Measurements from ENCODE around the gene TCF4. TPM values are rescaled to one million over a fixed set of nuclear protein-coding genes. Genes with fewer than 3 reads are reported as not detected.
A peak's percentile ranks its signal among the peaks of the same experiment; 100 is the strongest.

The TCF4 gene
- total and polyA plus RNA-seq, 7 donors, result 3.5 to 149 (median 106) TPM

DNA sequence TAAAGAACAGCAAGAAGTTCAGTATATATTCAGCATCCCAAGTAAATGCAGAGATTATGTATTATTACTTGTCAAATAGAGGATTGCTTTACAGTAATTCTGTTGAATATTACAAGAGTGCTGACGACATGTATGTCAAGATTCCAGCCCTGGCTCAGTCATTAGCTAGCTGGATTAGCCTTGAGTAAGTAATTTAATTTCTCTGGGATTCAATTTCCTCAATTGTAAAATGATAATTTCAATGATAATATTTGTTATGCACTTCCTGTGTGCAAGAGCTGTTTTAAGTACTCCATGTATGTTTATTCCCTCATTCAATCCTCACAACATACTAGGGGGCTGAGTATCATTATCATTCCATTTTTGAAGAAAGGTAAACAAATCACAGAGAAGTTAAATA is 44.0 kb downstream of the TCF4 start:
- WGBS, 2 donors, result 33 to 65% methylated on average over 1 of the region's 1 CpG
- H3K4me1 ChIP-seq, result peaks cover 0 to 24% (median 18%) of the 10 kb centered on the region in 4 donors
- intact Hi-C loops (cut with DNase I), result no loop called here

DNA sequence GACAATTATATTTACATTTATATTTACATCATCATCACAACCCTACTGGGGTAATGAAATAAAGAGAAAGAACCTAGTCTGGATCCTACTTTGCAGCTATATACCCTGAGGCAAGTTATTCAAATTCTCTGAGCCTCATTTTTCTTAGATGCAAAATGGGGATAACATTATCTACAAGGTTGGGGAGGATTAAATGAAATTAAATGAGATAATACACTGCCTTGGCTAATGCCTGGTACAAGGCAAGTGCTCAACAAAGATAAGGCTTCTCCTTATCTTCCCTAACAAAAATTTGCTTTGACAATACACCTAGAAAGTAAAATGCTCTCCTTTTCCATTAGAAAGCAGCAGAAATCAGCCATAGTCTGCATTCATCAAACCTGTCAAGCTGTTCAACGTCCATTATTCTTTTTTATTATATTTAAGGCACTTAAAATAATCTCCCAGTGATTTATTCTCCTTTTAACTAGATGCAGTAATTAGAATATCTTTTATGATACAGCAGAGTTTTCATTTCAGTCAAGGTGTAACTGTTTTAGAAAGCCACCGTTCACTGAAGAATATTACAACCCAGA is 44.8 kb downstream of the TCF4 start:
- Histone ChIP-seq H3K27me3 (no peaks in the 10 kb centered on the region), H3K9me3 (no peaks in the 10 kb centered on the region), H3K27ac (no peak overlapping the region), H3K4me1 (peaks cover 0 to 18% (median 15%) of the 10 kb centered on the region in 4 donors), H3K36me3 (no peaks in the 10 kb centered on the region), H3K4me3 (no peak overlapping the region)
- DNase-seq, result no peak
- WGBS, 2 donors, result 37 to 71% methylated on average over 2 of the region's 2 CpGs
- TF ChIP-seq EP300 (IDR thresholded peaks at IDR 0.05) (no peak), POLR2AphosphoS5 (IDR thresholded peaks at IDR 0.05) (no peak)
- intact Hi-C loops (cut with DNase I), result no loop called here

More for the DNA sequence above, 44.0 kb downstream of the TCF4 start:
- TF ChIP-seq, protein P1, sequence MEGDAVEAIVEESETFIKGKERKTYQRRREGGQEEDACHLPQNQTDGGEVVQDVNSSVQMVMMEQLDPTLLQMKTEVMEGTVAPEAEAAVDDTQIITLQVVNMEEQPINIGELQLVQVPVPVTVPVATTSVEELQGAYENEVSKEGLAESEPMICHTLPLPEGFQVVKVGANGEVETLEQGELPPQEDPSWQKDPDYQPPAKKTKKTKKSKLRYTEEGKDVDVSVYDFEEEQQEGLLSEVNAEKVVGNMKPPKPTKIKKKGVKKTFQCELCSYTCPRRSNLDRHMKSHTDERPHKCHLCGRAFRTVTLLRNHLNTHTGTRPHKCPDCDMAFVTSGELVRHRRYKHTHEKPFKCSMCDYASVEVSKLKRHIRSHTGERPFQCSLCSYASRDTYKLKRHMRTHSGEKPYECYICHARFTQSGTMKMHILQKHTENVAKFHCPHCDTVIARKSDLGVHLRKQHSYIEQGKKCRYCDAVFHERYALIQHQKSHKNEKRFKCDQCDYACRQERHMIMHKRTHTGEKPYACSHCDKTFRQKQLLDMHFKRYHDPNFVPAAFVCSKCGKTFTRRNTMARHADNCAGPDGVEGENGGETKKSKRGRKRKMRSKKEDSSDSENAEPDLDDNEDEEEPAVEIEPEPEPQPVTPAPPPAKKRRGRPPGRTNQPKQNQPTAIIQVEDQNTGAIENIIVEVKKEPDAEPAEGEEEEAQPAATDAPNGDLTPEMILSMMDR (IDR thresholded peaks at IDR 0.05), result no peak
- no peak for TF ChIP-seq POLR2A (IDR thresholded peaks at IDR 0.05)
- no peak for TF ChIP-seq POLR2AphosphoS5 (IDR thresholded peaks at IDR 0.05)
- TF ChIP-seq EP300 (IDR thresholded peaks at IDR 0.05), result no peak
- Histone ChIP-seq H3K36me3 (no peaks in the 10 kb centered on the region), H3K9me3 (no peaks in the 10 kb centered on the region), H3K27me3 (no peaks in the 10 kb centered on the region), H3K27ac (no peak overlapping the region), H3K4me3 (no peak overlapping the region)
- DNase-seq, result no peak

- H3K27ac ChIP-seq, result no peak overlapping the region
- DNase-seq, result no peak
- no peaks in the 10 kb centered on the region for H3K9me3 ChIP-seq
- WGBS, 2 donors, result 75 to 82% methylated on average over 2 of the region's 2 CpGs
- intact Hi-C loops (cut with DNase I), result no loop called here
- H3K36me3 ChIP-seq, result no peaks in the 10 kb centered on the region
- no peaks in the 10 kb centered on the region for H3K27me3 ChIP-seq
- H3K4me3 ChIP-seq, result no peak overlapping the region
- no peak for TF ChIP-seq POLR2A (IDR thresholded peaks at IDR 0.05)
- TF ChIP-seq POLR2AphosphoS5 (IDR thresholded peaks at IDR 0.05), result no peak
- TF ChIP-seq, protein P1 (IDR thresholded peaks at IDR 0.05), result no peak
- TF ChIP-seq EP300 (IDR thresholded peaks at IDR 0.05), result no peak
- peaks cover 0 to 6% (median under 1%) of the 10 kb centered on the region in 4 donors for H3K4me1 ChIP-seq
These were observed 46.4 kb downstream of the TCF4 start for GRCh38 chr18:55541571-55541970.

DNA sequence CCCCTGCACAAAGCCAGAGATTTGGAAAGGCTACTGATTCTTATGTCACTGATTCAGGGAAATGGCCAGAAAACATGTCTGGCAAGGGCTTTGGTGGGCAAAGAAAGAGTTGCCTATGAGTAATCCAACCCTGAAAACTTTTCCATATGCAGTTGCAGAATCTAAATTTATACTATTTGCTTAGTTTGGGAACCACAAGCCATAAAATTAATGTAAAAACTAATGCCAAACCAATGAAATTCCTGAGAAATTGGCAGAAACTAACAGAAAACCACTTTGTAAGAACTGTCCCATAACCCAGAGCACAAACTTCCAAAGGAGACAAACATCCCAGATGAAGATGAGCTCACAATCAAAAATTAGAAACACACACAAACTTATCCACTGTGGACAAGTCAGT is 48.8 kb downstream of the TCF4 start:
- intact Hi-C loops (cut with DNase I), result no loop called here
- Histone ChIP-seq H3K4me1 (peaks cover 0 to 20% (median 11%) of the 10 kb centered on the region in 4 donors), H3K4me3 (no peak overlapping the region), H3K27ac (no peak overlapping the region), H3K27me3 (no peaks in the 10 kb centered on the region), H3K9me3 (no peaks in the 10 kb centered on the region), H3K36me3 (no peaks in the 10 kb centered on the region)
- no peak for DNase-seq
- no peak for TF ChIP-seq POLR2AphosphoS5 (IDR thresholded peaks at IDR 0.05)
- no peak for TF ChIP-seq POLR2A (IDR thresholded peaks at IDR 0.05)
- no peak for TF ChIP-seq EP300 (IDR thresholded peaks at IDR 0.05)
- TF ChIP-seq, protein P1 (IDR thresholded peaks at IDR 0.05), result no peak

DNA sequence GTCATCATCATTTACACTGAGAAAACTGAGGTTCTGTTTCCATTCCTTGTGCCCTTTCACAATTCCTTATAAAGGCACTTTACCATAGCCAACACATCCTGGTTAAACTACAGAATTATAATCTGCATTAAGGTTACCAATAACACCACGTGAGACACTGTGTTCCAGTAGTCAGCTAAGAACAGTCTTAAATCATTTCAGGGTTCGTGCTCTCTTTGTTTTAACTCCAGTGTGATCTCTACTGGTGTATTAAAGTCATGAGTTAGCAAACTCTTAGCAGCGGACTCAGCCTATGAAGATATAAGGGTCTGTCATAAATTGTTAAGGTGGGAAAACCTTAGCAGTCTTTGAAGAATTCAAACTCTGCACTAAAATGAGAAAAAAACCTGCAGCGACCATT is 53.0 kb downstream of the TCF4 start:
- Histone ChIP-seq H3K27me3 (no peaks in the 10 kb centered on the region), H3K36me3 (no peaks in the 10 kb centered on the region), H3K4me1 (peaks cover 0 to 30% (median 14%) of the 10 kb centered on the region in 4 donors), H3K4me3 (peak overlapping the region in 1 of 4 donors; percentile 6), H3K27ac (peak overlapping the region in 1 of 4 donors; percentile 29), H3K9me3 (no peaks in the 10 kb centered on the region)
- TF ChIP-seq EP300 (IDR thresholded peaks at IDR 0.05) (no peak), POLR2AphosphoS5 (IDR thresholded peaks at IDR 0.05) (no peak), POLR2A (IDR thresholded peaks at IDR 0.05) (no peak)
- TF ChIP-seq, protein P1 (IDR thresholded peaks at IDR 0.05), result no peak
- DNase-seq, result no peak
- 51 to 74% methylated on average over 4 of the region's 4 CpGs for whole genome bisulfite sequencing, 2 donors
- intact Hi-C loops (cut with DNase I), result no loop called here

All from sigmoid colon (tissue), 7 donors.